ENCODE data around the gene PET117. TPM values are rescaled to one million over a fixed set of nuclear protein-coding genes. Genes with fewer than 3 reads are reported as not detected.

PET117 gene
- total RNA-seq, 1 experiment from 2014 or later = 13.0 TPM

Other genes with a start within 250 kb of the PET117 start
- gene SNX5, start 169.1 kb upstream of the PET117 start, total RNA-seq (2014; rRNA removed; shearing (Covaris generic); ENCODE audit: low replicate concordance) = 132 and 137 TPM in 2 replicates
- 22.7 and 36.9 TPM in 2 replicates for gene MGME1, start 168.8 kb upstream of the PET117 start, total RNA-seq (2014; rRNA removed; shearing (Covaris generic); ENCODE audit: low replicate concordance)
- 0.17 and 1.8 TPM in 2 replicates for gene OVOL2, start 79.9 kb upstream of the PET117 start, total RNA-seq (2014; rRNA removed; shearing (Covaris generic); ENCODE audit: low replicate concordance)
- gene KAT14, start within 50 bp of the PET117 start, total RNA-seq (2014; rRNA removed; shearing (Covaris generic); ENCODE audit: low replicate concordance) = 22.3 and 22.5 TPM in 2 replicates
- 15.7 and 28.1 TPM in 2 replicates for gene ZNF133, start 150.7 kb downstream of the PET117 start, total RNA-seq (2014; rRNA removed; shearing (Covaris generic); ENCODE audit: low replicate concordance)